ENCODE results near the gene SLFN5. TPM values are rescaled to one million over a fixed set of nuclear protein-coding genes. Genes with fewer than 3 reads are reported as not detected.
"Not testable (repeated sequence)": the region's sequence is repeated elsewhere in the genome, so short reads cannot be mapped to it uniquely, and the experiment has no call there.

SLFN5 gene
- total and polyA plus RNA-seq, 2 of the 13 experiments (the other 11 are each of a cell fraction or from before 2014, with no cell fraction given), result 0.25 to 0.35 TPM

DNA sequence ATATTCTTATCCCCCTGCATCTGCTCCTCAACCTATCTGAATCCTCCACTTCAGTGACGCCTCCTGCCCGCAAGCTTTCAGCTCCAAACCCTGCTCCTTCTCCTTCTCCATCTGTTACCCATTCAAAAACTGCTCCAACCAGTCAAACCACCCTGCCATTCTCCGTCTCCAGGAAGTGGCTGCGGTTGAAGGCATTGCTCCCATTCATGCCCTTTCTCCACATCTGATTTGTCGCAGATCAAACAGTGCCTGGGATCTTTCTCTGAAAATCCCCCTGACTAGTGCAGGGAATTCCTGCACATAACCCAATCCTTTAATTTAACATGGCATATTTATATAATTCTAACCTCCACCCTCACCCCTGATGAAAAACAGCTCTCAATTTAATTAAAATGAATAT lies 56.3 kb downstream of the SLFN5 start:
- no TSS peak for BruUV-seq (replicated peaks)
- H3K9me3 ChIP-seq (ENCODE audit: low read length), result peaks cover 12% of the 10 kb centered on the region
- POLR2A ChIA-PET, result no interaction called here
- DNase-seq (ENCODE audit: low spot score), result no peak
- TF ChIP-seq NFE2 (CRISPR knock-in tag; IDR thresholded peaks at IDR 0.05) (no peak), ARNT2 (CRISPR knock-in tag; IDR thresholded peaks at IDR 0.05; ENCODE audit: low read depth) (no peak), GATAD1 (CRISPR knock-in tag; IDR thresholded peaks at IDR 0.05) (no peak), ARHGAP35 (CRISPR knock-in tag; IDR thresholded peaks at IDR 0.05; ENCODE audit: borderline replicate concordance) (no peak)
- H4K20me1 ChIP-seq (ENCODE audit: insufficient read depth, low read length), result no peaks in the 10 kb centered on the region
- no peak for ATAC-seq
- no peak overlapping the region for H3K9ac ChIP-seq (ENCODE audit: insufficient read depth, low read depth, low read length)
- H3K4me3 ChIP-seq (replicated peaks in 1 of 3; ENCODE audit: insufficient read depth in 1 of 3, low read depth in 2 of 3, low read length in 3 of 3), result no peak overlapping the region
- H3K27ac ChIP-seq (ENCODE audit: extremely low read length, insufficient read depth, low read length), result no peak overlapping the region
- no peaks in the 10 kb centered on the region for H3K36me3 ChIP-seq (replicated peaks in 1 of 2; ENCODE audit: control insufficient read depth in 1 of 2, insufficient read depth in 2 of 2, low read length in 2 of 2)
- no peaks in the 10 kb centered on the region for H3K27me3 ChIP-seq (ENCODE audit: control insufficient read depth in 1 of 2, insufficient read depth in 2 of 2, low read length in 2 of 2)
- FAIRE-seq, result no peak
- no peaks in the 10 kb centered on the region for H3K4me1 ChIP-seq (ENCODE audit: insufficient read depth, low read length)
- no peak overlapping the region for H3K4me2 ChIP-seq (ENCODE audit: low read depth, low read length)
- intact Hi-C loops (cut with micrococcal nuclease; ENCODE audit: unreplicated experiment), result no loop called here
- in situ Hi-C loops (cut with HindIII; ENCODE audit: extremely low pct_ligation_motif_present, low pct_unique_long_range_greater_than_20kb), result no loop called here
- H2AFZ ChIP-seq (ENCODE audit: low read length), result no peak overlapping the region
- CTCF ChIA-PET (ENCODE audit: low intra/inter-chr PET ratio, low total read pairs), result no interaction called here
- H3K79me2 ChIP-seq (ENCODE audit: insufficient read depth, low read length), result no peaks in the 10 kb centered on the region
- WGBS (ENCODE audit: low lambda C conversion rate), result 17% methylated on average over 5 of the region's 5 CpGs

DNA sequence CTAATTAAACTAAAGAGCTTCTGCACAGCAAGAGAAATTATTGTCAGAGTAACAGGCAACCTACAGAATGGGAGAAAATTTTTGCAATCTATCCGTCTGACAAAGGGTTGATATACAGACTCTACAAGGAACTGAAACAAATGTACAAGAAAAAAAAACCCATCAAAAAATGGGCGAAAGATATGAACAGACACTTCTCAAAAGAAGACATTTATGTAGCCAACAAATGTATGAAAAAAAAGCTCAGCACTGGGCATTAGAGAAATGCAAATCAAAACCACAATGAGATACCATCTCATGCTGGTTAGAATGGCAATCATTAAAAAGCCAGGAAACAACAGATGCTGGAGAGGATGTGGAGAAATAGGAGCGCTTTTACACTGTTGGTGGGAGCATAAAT lies 66.5 kb downstream of the SLFN5 start:
- H3K9ac ChIP-seq (ENCODE audit: insufficient read depth, low read depth, low read length); ATAC-seq; H4K20me1 ChIP-seq (ENCODE audit: insufficient read depth, low read length); H3K9me3 ChIP-seq (ENCODE audit: low read length); H3K4me3 ChIP-seq (replicated peaks in 1 of 3; ENCODE audit: insufficient read depth in 1 of 3, low read depth in 2 of 3, low read length in 3 of 3); H3K27me3 ChIP-seq (ENCODE audit: control insufficient read depth in 1 of 2, insufficient read depth in 2 of 2, low read length in 2 of 2); H3K4me2 ChIP-seq (ENCODE audit: low read depth, low read length); DNase-seq (ENCODE audit: low spot score); H3K36me3 ChIP-seq (replicated peaks in 1 of 2; ENCODE audit: control insufficient read depth in 1 of 2, insufficient read depth in 2 of 2, low read length in 2 of 2); intact Hi-C loops (cut with micrococcal nuclease; ENCODE audit: unreplicated experiment); FAIRE-seq; H3K4me1 ChIP-seq (ENCODE audit: insufficient read depth, low read length); H3K27ac ChIP-seq (ENCODE audit: extremely low read length, insufficient read depth, low read length); H2AFZ ChIP-seq (ENCODE audit: low read length); H3K79me2 ChIP-seq (ENCODE audit: insufficient read depth, low read length); BruUV-seq (replicated peaks); CTCF ChIA-PET (ENCODE audit: low intra/inter-chr PET ratio, low total read pairs); POLR2A ChIA-PET: not testable (repeated sequence)
- in situ Hi-C loops (cut with HindIII; ENCODE audit: extremely low pct_ligation_motif_present, low pct_unique_long_range_greater_than_20kb), result loop anchor here (25.0 kb wide), 1 partner anchor 428 kb away; the partner anchor contains the start of gene RASL10B
- 11% methylated on average over 3 of the region's 3 CpGs for WGBS (ENCODE audit: low lambda C conversion rate)
